Effector memory CD8-positive, alpha-beta T cell (primary cell): Measurements from ENCODE around the gene GBE1.
"Not testable (repeated sequence)": the region's sequence is repeated elsewhere in the genome, so short reads cannot be mapped to it uniquely, and the experiment has no call there.

Experiments used
- ATAC-seq: fragments of 150-1000 bp; cut with Tn5 transposase; replicated peaks from 2 replicates; pipeline ENCODE4 v1.10.0; 2021; ENCODE audit warnings: mild to moderate bottlenecking, moderate library complexity
- DNase-seq, 3 experiments: peaks; one replicate each; pipeline ENCODE4 v3.0.0; 2021
- H3K27ac Mint-ChIP-seq, 2 donors: one replicate each; pipeline ENCODE4 v1.8.0; 2022; ENCODE audit warnings: mild to moderate bottlenecking in 2 of 2, mixed read lengths in 2 of 2, moderate library complexity in 2 of 2
- H3K27me3 Mint-ChIP-seq, 2 donors: one replicate each; pipeline ENCODE4 v1.8.0; 2022; ENCODE audit warnings: mixed read lengths in 2 of 2
- H3K36me3 Mint-ChIP-seq: one replicate; pipeline ENCODE4 v1.8.0; 2022; ENCODE audit warnings: mild to moderate bottlenecking, moderate library complexity, mixed read lengths; ENCODE audit not compliant: insufficient read depth
- H3K4me1 Mint-ChIP-seq, 2 donors: one replicate each; pipeline ENCODE4 v1.8.0; 2022; ENCODE audit warnings: low read depth in 2 of 2, mixed read lengths in 2 of 2
- H3K4me3 Mint-ChIP-seq, 2 donors: one replicate each; pipeline ENCODE4 v1.8.0; 2022; ENCODE audit warnings: mild to moderate bottlenecking in 2 of 2, mixed read lengths in 2 of 2, moderate library complexity in 2 of 2
- H3K9me3 Mint-ChIP-seq, 2 donors: one replicate each; pipeline ENCODE4 v1.8.0; 2022; ENCODE audit warnings: mixed read lengths in 2 of 2

GBE1 gene

GRCh38 chr3:81767250-81767859 is 5.9 kb upstream of the GBE1 start:
- not testable (repeated sequence) for H3K4me1 Mint-ChIP-seq, DNase-seq, ATAC-seq, H3K27ac Mint-ChIP-seq, H3K4me3 Mint-ChIP-seq, H3K9me3 Mint-ChIP-seq, H3K36me3 Mint-ChIP-seq
- peaks cover 15 to 18% of the 10 kb centered on the region in 2 donors for H3K27me3 Mint-ChIP-seq

GRCh38 chr3:81765400-81765799 is 4.0 kb upstream of the GBE1 start:
- peaks cover 3% of the 10 kb centered on the region for H3K36me3 Mint-ChIP-seq
- peaks cover 1 to 8% of the 10 kb centered on the region in 2 donors for H3K27me3 Mint-ChIP-seq
- peaks cover 4 to 5% of the 10 kb centered on the region in 2 donors for H3K4me1 Mint-ChIP-seq
- H3K4me3 Mint-ChIP-seq = no peak overlapping the region
- no peaks in the 10 kb centered on the region for H3K9me3 Mint-ChIP-seq
- ATAC-seq (no peak), DNase-seq (no peak)
- H3K27ac Mint-ChIP-seq = no peak overlapping the region

- ATAC-seq = no peak
- no peak for DNase-seq
- Mint-ChIP-seq H3K36me3 (peaks cover 3% of the 10 kb centered on the region), H3K4me3 (no peak overlapping the region), H3K9me3 (no peaks in the 10 kb centered on the region), H3K4me1 (peaks cover 4 to 12% of the 10 kb centered on the region in 2 donors), H3K27me3 (peaks cover 0 to 8% of the 10 kb centered on the region in 2 donors), H3K27ac (no peak overlapping the region)
Observed at GRCh38 chr3:81764665-81765064, 3.2 kb upstream of the GBE1 start.

- no peak for ATAC-seq
- H3K4me1 Mint-ChIP-seq = peaks cover 4 to 12% of the 10 kb centered on the region in 2 donors
Observed at GRCh38 chr3:81764002-81764401, 2.6 kb upstream of the GBE1 start.

GRCh38 chr3:81763001-81763400 is 1.6 kb upstream of the GBE1 start:
- Mint-ChIP-seq H3K27ac (peak overlapping the region in 1 of 2 donors; percentile 25), H3K36me3 (peaks cover 3% of the 10 kb centered on the region), H3K27me3 (no peaks in the 10 kb centered on the region), H3K9me3 (no peaks in the 10 kb centered on the region), H3K4me3 (peak overlapping the region; percentile 1 to 6), H3K4me1 (peaks cover 4 to 12% of the 10 kb centered on the region in 2 donors)
- no peak for DNase-seq
- no peak for ATAC-seq

More at GRCh38 chr3:81764002-81764401, 2.6 kb upstream of the GBE1 start:
- Mint-ChIP-seq H3K27ac (no peak overlapping the region), H3K36me3 (peaks cover 3% of the 10 kb centered on the region), H3K27me3 (peaks cover 0 to 2% of the 10 kb centered on the region in 2 donors), H3K9me3 (no peaks in the 10 kb centered on the region), H3K4me3 (no peak overlapping the region)
- no peak for DNase-seq

DNA sequence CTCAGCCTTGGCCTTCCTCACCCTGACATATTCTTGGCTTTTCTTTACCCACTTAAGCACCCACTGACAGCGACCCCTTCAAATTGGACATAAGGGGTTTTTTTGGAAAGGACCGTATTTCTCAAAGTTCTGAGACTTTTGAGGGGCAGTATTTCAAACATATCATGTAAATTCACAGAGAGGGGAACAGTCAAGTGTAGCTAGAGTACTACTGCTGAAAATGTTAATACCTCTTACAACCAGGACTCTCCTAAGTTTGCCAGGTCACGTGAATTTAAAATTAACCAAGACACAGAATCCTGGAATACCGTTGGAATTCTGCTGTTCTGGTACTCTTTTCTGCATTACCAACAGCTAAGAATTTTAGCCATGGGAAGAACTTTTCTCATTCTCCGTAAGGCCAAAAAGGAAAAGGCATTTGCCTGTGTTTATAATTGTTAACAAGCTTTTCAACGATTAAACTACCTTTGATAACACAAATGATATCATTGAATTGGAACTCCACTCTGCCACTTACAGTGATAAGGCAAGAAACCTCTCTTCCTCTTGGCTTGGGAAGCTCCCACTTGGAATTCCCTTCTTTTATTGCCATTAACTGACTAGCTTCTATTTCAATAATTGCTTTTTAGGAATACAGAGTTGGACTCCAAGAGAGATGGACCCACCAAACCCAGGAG is 597 bp upstream of the GBE1 start:
- H3K27ac Mint-ChIP-seq = peak overlapping the region; percentile 95
- ATAC-seq (no peak), DNase-seq (no peak)
- peak overlapping the region; percentile 86 to 89 for H3K4me3 Mint-ChIP-seq
- peaks cover 4 to 12% of the 10 kb centered on the region in 2 donors for H3K4me1 Mint-ChIP-seq
- H3K27me3 Mint-ChIP-seq = no peaks in the 10 kb centered on the region
- H3K9me3 Mint-ChIP-seq = no peaks in the 10 kb centered on the region
- H3K36me3 Mint-ChIP-seq = peaks cover 3% of the 10 kb centered on the region

GRCh38 chr3:81760215-81760614 is 1.2 kb downstream of the GBE1 start:
- Mint-ChIP-seq H3K4me1 (peaks cover 4 to 12% of the 10 kb centered on the region in 2 donors), H3K4me3 (peak overlapping the region; percentile 86 to 89), H3K9me3 (no peaks in the 10 kb centered on the region), H3K27ac (peak overlapping the region; percentile 95), H3K36me3 (peaks cover 3% of the 10 kb centered on the region), H3K27me3 (no peaks in the 10 kb centered on the region)
- no peak for DNase-seq
- ATAC-seq = no peak

DNA sequence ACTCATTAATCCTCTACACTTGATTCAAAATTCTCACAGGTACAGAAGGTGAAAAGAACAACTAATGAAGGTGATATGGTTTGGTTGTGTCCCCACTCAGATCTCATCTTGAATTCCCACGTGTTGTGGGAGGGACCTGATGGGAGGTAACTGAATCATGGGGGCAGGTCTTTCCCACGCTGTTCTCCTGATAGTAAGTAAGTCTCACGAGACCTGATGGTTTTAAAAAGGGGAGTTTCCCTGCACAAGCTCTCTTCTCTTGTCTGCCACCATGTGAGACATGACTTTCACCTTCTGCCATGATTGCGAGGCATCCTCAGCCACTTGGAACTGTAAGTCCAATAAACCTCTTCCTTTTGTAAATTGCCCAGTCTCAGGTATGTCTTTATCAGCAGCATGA is 2.7 kb downstream of the GBE1 start:
- not testable (repeated sequence) for H3K9me3 Mint-ChIP-seq, H3K4me3 Mint-ChIP-seq, DNase-seq, H3K27ac Mint-ChIP-seq, H3K27me3 Mint-ChIP-seq, H3K36me3 Mint-ChIP-seq, ATAC-seq
- peaks cover 4 to 12% of the 10 kb centered on the region in 2 donors for H3K4me1 Mint-ChIP-seq

DNA sequence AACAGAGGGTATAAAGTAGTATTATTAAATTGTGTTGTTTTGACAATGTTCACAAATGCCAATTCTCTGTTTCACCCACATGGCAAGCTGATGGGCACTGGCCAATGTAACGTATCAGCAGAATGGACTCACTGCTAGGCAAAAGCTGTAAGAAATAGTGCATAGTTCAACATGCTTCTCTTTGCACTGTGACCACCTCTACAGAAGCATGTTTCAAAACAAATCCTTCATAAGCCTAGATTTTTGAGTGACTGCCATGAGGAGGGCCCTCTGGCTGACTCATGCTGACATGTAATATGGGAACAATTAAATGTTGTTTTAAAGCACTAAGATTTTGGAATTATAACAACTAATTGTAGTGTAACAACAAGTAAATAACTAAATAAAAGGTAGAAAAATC is 3.2 kb downstream of the GBE1 start:
- no peaks in the 10 kb centered on the region for H3K9me3 Mint-ChIP-seq
- H3K4me1 Mint-ChIP-seq = peaks cover 4 to 12% of the 10 kb centered on the region in 2 donors
- H3K4me3 Mint-ChIP-seq = no peak overlapping the region
- H3K36me3 Mint-ChIP-seq = peaks cover 3% of the 10 kb centered on the region
- no peaks in the 10 kb centered on the region for H3K27me3 Mint-ChIP-seq
- no peak for ATAC-seq
- H3K27ac Mint-ChIP-seq = no peak overlapping the region
- no peak for DNase-seq

- no peak overlapping the region for H3K27ac Mint-ChIP-seq
- H3K4me1 Mint-ChIP-seq = peaks cover 0 to 3% of the 10 kb centered on the region in 2 donors
- no peak overlapping the region for H3K4me3 Mint-ChIP-seq
- ATAC-seq = no peak
- no peaks in the 10 kb centered on the region for H3K36me3 Mint-ChIP-seq
- no peaks in the 10 kb centered on the region for H3K9me3 Mint-ChIP-seq
- H3K27me3 Mint-ChIP-seq = no peaks in the 10 kb centered on the region
- no peak for DNase-seq
Observed at GRCh38 chr3:81753416-81754027, 7.9 kb downstream of the GBE1 start.

DNA sequence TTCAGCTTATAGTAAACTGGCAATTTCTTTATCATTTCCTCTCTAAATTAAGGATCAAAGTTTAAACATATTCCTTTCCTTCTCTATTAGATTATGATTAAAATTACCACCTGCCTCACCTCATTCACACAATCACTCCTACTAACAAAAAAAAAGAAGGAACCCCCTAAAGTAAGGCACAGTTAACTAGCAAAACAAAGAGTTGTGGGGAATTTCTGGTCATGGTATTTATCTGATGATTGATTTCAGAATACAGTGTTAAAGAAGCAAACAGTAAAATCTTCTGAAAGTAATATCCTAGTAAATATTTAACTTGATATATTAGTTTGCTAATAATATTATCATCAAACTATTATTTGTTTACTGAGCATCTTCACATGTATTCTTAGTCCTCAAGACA is 8.8 kb downstream of the GBE1 start:
- ATAC-seq (no peak), DNase-seq (no peak)
- H3K27ac Mint-ChIP-seq = no peak overlapping the region
- H3K36me3 Mint-ChIP-seq = no peaks in the 10 kb centered on the region
- H3K4me1 Mint-ChIP-seq = peaks cover 3 to 5% of the 10 kb centered on the region in 2 donors
- H3K27me3 Mint-ChIP-seq = no peaks in the 10 kb centered on the region
- H3K4me3 Mint-ChIP-seq = no peak overlapping the region
- no peaks in the 10 kb centered on the region for H3K9me3 Mint-ChIP-seq

- Mint-ChIP-seq H3K27me3 (no peaks in the 10 kb centered on the region), H3K9me3 (no peaks in the 10 kb centered on the region), H3K36me3 (no peaks in the 10 kb centered on the region), H3K4me3 (no peak overlapping the region), H3K4me1 (peaks cover 4 to 6% of the 10 kb centered on the region in 2 donors), H3K27ac (no peak overlapping the region)
- no peak for ATAC-seq
- DNase-seq = no peak
Observed at GRCh38 chr3:81749265-81749664, 12.2 kb downstream of the GBE1 start.

GRCh38 chr3:81747280-81747679 is 14.2 kb downstream of the GBE1 start:
- not testable (repeated sequence) for DNase-seq, H3K4me1 Mint-ChIP-seq, H3K9me3 Mint-ChIP-seq, ATAC-seq, H3K36me3 Mint-ChIP-seq, H3K4me3 Mint-ChIP-seq, H3K27ac Mint-ChIP-seq, H3K27me3 Mint-ChIP-seq

DNA sequence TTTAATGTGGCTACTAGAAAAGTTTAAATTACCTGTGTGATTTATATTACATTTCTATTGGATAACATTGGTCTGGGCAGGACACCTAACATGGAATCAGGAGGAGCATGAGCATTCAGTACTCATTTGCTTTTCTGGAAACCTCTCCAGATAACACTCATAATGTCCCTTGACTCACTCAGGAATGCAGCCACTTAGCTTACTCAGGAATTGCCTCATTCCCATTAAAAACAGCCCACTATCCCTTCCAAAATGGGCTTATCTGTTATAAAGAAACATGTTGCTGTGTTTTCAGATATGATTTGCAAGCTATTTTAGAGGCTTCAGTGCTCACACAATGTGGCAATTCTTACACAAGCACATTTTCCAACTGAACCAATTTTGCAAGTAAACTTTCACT is 17.1 kb downstream of the GBE1 start:
- no peak overlapping the region for H3K27ac Mint-ChIP-seq
- no peaks in the 10 kb centered on the region for H3K27me3 Mint-ChIP-seq
- no peaks in the 10 kb centered on the region for H3K36me3 Mint-ChIP-seq
- no peaks in the 10 kb centered on the region for H3K9me3 Mint-ChIP-seq
- H3K4me3 Mint-ChIP-seq = no peak overlapping the region
- H3K4me1 Mint-ChIP-seq = peaks cover 6 to 9% of the 10 kb centered on the region in 2 donors
- ATAC-seq (no peak), DNase-seq (no peak)
